A673 (cell line): ENCODE results near the gene RBP3. TPM values are rescaled to one million over a fixed set of nuclear protein-coding genes. Genes with fewer than 3 reads are reported as not detected.

Source experiments
- BruUV-seq: library from RNA; stranded (reverse); fragments of 400-500 nt; replicated peaks from 2 replicates; lab custom pipeline; 2021; lab: Mats Ljungman, UMichigan
- CTCF ChIA-PET: fragments of 300-600 bp; sonication (Branson Sonifier 250); formaldehyde crosslinking; loops from one replicate; lab custom pipeline; 2022; ENCODE audit warnings: antibody characterized with exemption; lab: Charles Lee
- POLR2A ChIA-PET: fragments of 300-600 bp; sonication (Branson Sonifier 250); formaldehyde crosslinking; loops from one replicate; lab custom pipeline; 2022; ENCODE audit warnings: antibody characterized with exemption; ENCODE audit not compliant: low non-redundant PET; lab: Charles Lee
- DNase-seq: peaks from one replicate; pipeline ENCODE4 v3.0.0-alpha.2; 2015; ENCODE audit warnings: low spot score
- H3K27ac ChIP-seq: fragments of 200-600 bp; sonication (generic); 2 replicates; pipeline ENCODE4 v1.5.1; 2016; ENCODE audit warnings: mixed run types, low read depth, mild to moderate bottlenecking, mixed read lengths, antibody characterized with exemption, low read length; ENCODE audit not compliant: poor library complexity, severe bottlenecking
- H3K27me3 ChIP-seq: fragments of 200-600 bp; sonication (generic); replicated peaks from 2 replicates; pipeline ENCODE4 v1.6.1; 2017; ENCODE audit warnings: mixed run types, low read depth, mild to moderate bottlenecking, mixed read lengths, antibody characterized with exemption, low read length; ENCODE audit not compliant: insufficient read depth, poor library complexity
- H3K36me3 ChIP-seq: fragments of 200-600 bp; sonication (generic); 2 replicates; pipeline ENCODE4 v1.6.1; 2016; ENCODE audit warnings: mixed run types, mild to moderate bottlenecking, mixed read lengths, antibody characterized with exemption, low read length; ENCODE audit not compliant: insufficient read depth, poor library complexity, severe bottlenecking
- H3K4me1 ChIP-seq: fragments of 200-600 bp; sonication (generic); 2 replicates; pipeline ENCODE4 v1.6.1; 2017; ENCODE audit warnings: mixed run types, mild to moderate bottlenecking, mixed read lengths, antibody characterized with exemption, low read length; ENCODE audit not compliant: insufficient read depth, poor library complexity, severe bottlenecking
- H3K4me3 ChIP-seq: fragments of 200-600 bp; sonication (generic); 2 replicates; pipeline ENCODE4 v1.5.1; 2016; ENCODE audit warnings: low read depth, mixed run types, mild to moderate bottlenecking, mixed read lengths, low read length; ENCODE audit not compliant: poor library complexity, severe bottlenecking
- H3K9me3 ChIP-seq: fragments of 200-600 bp; sonication (generic); 2 replicates; pipeline ENCODE4 v1.6.1; 2016; ENCODE audit warnings: mixed run types, low read depth, mild to moderate bottlenecking, mixed read lengths, antibody characterized with exemption, low read length; ENCODE audit not compliant: poor library complexity, severe bottlenecking
- CTCF ChIP-seq: fragments of 300-800, 200-600 bp; sonication (generic); conservative IDR thresholded peaks from 2 replicates; pipeline ENCODE4 v1.5.1; 2017; ENCODE audit warnings: low read depth, mild to moderate bottlenecking, antibody characterized with exemption, low read length, moderate library complexity, mixed read lengths
- EZH2 ChIP-seq: fragments of 200-600 bp; sonication (generic); IDR thresholded peaks from 2 replicates; pipeline ENCODE4 v1.6.1; 2017; ENCODE audit warnings: borderline replicate concordance, low read depth, mild to moderate bottlenecking, mixed read lengths, antibody characterized with exemption, low read length; ENCODE audit not compliant: poor library complexity, severe bottlenecking
- intact Hi-C: fragments of 100-400 bp; cut with micrococcal nuclease; formaldehyde crosslinking; loops from one replicate; pipeline ENCODE4 v1.10.0; 2022; ENCODE audit not compliant: unreplicated experiment
- total RNA-seq: library from RNA; stranded (reverse); gene quantifications from 2 replicates; pipeline ENCODE4 v1.2.3, GENCODE V29; 2021

The RBP3 gene
- total RNA-seq, 1 experiment from 2014 or later: not detected

- Histone ChIP-seq H3K27ac (no peak overlapping the region), H3K27me3 (no peaks in the 10 kb centered on the region), H3K9me3 (no peaks in the 10 kb centered on the region), H3K4me1 (no peaks in the 10 kb centered on the region), H3K4me3 (no peak overlapping the region), H3K36me3 (no peaks in the 10 kb centered on the region)
- CTCF ChIA-PET: no interaction called here
- TF ChIP-seq EZH2 (no peak), CTCF (no peak)
- POLR2A ChIA-PET: no interaction called here
- DNase-seq: no peak
- intact Hi-C loops: no loop called here
- BruUV-seq: no TSS peak
Observed at GRCh38 chr10:47401874-47402640, 53.9 kb downstream of the RBP3 start.

- TF ChIP-seq CTCF: no peak
- TF ChIP-seq EZH2: no peak
- no peak overlapping the region for H3K27ac ChIP-seq
- DNase-seq: peak; percentile 52
- BruUV-seq: no TSS peak
- no peak overlapping the region for H3K4me3 ChIP-seq
- H3K36me3 ChIP-seq: no peaks in the 10 kb centered on the region
- no peaks in the 10 kb centered on the region for H3K9me3 ChIP-seq
- POLR2A ChIA-PET: no interaction called here
- CTCF ChIA-PET: no interaction called here
- no peaks in the 10 kb centered on the region for H3K27me3 ChIP-seq
- H3K4me1 ChIP-seq: no peaks in the 10 kb centered on the region
- intact Hi-C loops: no loop called here
Observed at GRCh38 chr10:47402641-47403301, 54.6 kb downstream of the RBP3 start.

- 0 out of 2 replicates have a peak, but pooled peaks have one; percentile 12 for TF ChIP-seq CTCF
- no peak for TF ChIP-seq EZH2
- BruUV-seq: no TSS peak
- ChIA-PET CTCF (interaction anchor here (1.0 kb wide), 1 partner anchor 15 kb away, joined by 3 read pairs; no protein-coding TSS in a partner anchor), POLR2A (no interaction called here)
- no peak overlapping the region for H3K4me3 ChIP-seq
- no peaks in the 10 kb centered on the region for H3K4me1 ChIP-seq
- DNase-seq: no peak
- H3K36me3 ChIP-seq: no peaks in the 10 kb centered on the region
- intact Hi-C loops: no loop called here
- no peaks in the 10 kb centered on the region for H3K9me3 ChIP-seq
- H3K27me3 ChIP-seq: no peaks in the 10 kb centered on the region
- no peak overlapping the region for H3K27ac ChIP-seq
Observed at GRCh38 chr10:47403446-47404318, 55.5 kb downstream of the RBP3 start.
